H9 (cell line): ENCODE data around the gene PHYH. TPM values are rescaled to one million over a fixed set of nuclear protein-coding genes. Genes with fewer than 3 reads are reported as not detected.
A peak's percentile ranks its signal among the peaks of the same experiment; 100 is the strongest.

Experiments
- DNase-seq: peaks from one replicate; pipeline ENCODE4 v3.0.0-alpha.2; 2017
- H2AFZ ChIP-seq: one replicate; pipeline ENCODE4 v1.6.1; 2013; ENCODE audit warnings: mild to moderate bottlenecking, low read length, control low read depth, moderate library complexity
- H2AK5ac ChIP-seq: 2 replicates; pipeline ENCODE4 v1.6.1; 2013; ENCODE audit warnings: low read length, control low read depth, mixed read lengths; ENCODE audit not compliant: insufficient read length
- H2BK120ac ChIP-seq: one replicate; pipeline ENCODE4 v1.6.1; 2013; ENCODE audit warnings: low read depth, mild to moderate bottlenecking, low read length, control low read depth, inconsistent platforms; ENCODE audit not compliant: poor library complexity, severe bottlenecking
- H2BK12ac ChIP-seq: 2 replicates; pipeline ENCODE4 v1.6.1; 2013; ENCODE audit warnings: low read length, control low read depth, mixed read lengths, low read depth; ENCODE audit not compliant: insufficient read length
- H2BK15ac ChIP-seq: 2 replicates; pipeline ENCODE4 v1.6.1; 2013; ENCODE audit warnings: low read depth, low read length, control low read depth
- H2BK20ac ChIP-seq: one replicate; pipeline ENCODE4 v1.6.1; 2013; ENCODE audit warnings: low read depth, mild to moderate bottlenecking, low read length, control low read depth, inconsistent platforms; ENCODE audit not compliant: poor library complexity, severe bottlenecking
- H2BK5ac ChIP-seq: 2 replicates; pipeline ENCODE4 v1.6.1; 2013; ENCODE audit warnings: low read length, control low read depth, mixed read lengths; ENCODE audit not compliant: insufficient read length
- H3K14ac ChIP-seq: 2 replicates; pipeline ENCODE4 v1.6.1; 2013; ENCODE audit warnings: low read length, control low read depth; ENCODE audit not compliant: insufficient read depth
- H3K18ac ChIP-seq: 2 replicates; pipeline ENCODE4 v1.6.1; 2013; ENCODE audit warnings: low read depth, mild to moderate bottlenecking, mixed read lengths, low read length, control low read depth; ENCODE audit not compliant: insufficient read length
- H3K23ac ChIP-seq: 2 replicates; pipeline ENCODE4 v1.6.1; 2013; ENCODE audit warnings: low read length, control low read depth, mixed read lengths, low read depth; ENCODE audit not compliant: insufficient read length
- H3K23me2 ChIP-seq: 2 replicates; pipeline ENCODE4 v1.6.1; 2013; ENCODE audit warnings: low read depth, mild to moderate bottlenecking, mixed read lengths, low read length, control low read depth; ENCODE audit not compliant: insufficient read length, poor library complexity, severe bottlenecking
- H3K27ac ChIP-seq: 2 replicates; pipeline ENCODE4 v1.5.1; 2013; ENCODE audit warnings: low read length, control low read depth, mixed read lengths, low read depth; ENCODE audit not compliant: insufficient read length
- H3K27me3 ChIP-seq: 2 replicates; pipeline ENCODE4 v1.6.1; 2013; ENCODE audit warnings: low read length, control low read depth, inconsistent platforms; ENCODE audit not compliant: insufficient read depth
- H3K4ac ChIP-seq: 2 replicates; pipeline ENCODE4 v1.6.1; 2013; ENCODE audit warnings: low read depth, mild to moderate bottlenecking, control low read depth, inconsistent platforms, low read length, moderate library complexity
- H3K4me1 ChIP-seq: 2 replicates; pipeline ENCODE4 v1.6.1; 2013; ENCODE audit warnings: low read length, control low read depth, inconsistent platforms; ENCODE audit not compliant: insufficient read depth
- H3K4me2 ChIP-seq: 2 replicates; pipeline ENCODE4 v1.6.1; 2013; ENCODE audit warnings: low read length, control low read depth, mixed read lengths; ENCODE audit not compliant: insufficient read length, insufficient read depth
- H3K56ac ChIP-seq: 2 replicates; pipeline ENCODE4 v1.6.1; 2013; ENCODE audit warnings: low read depth, mild to moderate bottlenecking, mixed read lengths, low read length, control low read depth; ENCODE audit not compliant: insufficient read length
- H3K79me1 ChIP-seq: 2 replicates; pipeline ENCODE4 v1.6.1; 2013; ENCODE audit warnings: low read depth, mild to moderate bottlenecking, moderate library complexity, low read length, control low read depth, inconsistent platforms; ENCODE audit not compliant: insufficient read depth, poor library complexity, severe bottlenecking
- H3K79me2 ChIP-seq: 2 replicates; pipeline ENCODE4 v1.6.1; 2013; ENCODE audit warnings: low read length, control low read depth, inconsistent platforms; ENCODE audit not compliant: insufficient read depth
- H3K9ac ChIP-seq: 2 replicates; pipeline ENCODE4 v1.6.1; 2013; ENCODE audit warnings: low read length, control low read depth, mixed read lengths; ENCODE audit not compliant: insufficient read length; ENCODE audit errors: extremely low read depth
- H3K9me3 ChIP-seq: one replicate; pipeline ENCODE4 v1.6.1; 2013; ENCODE audit warnings: low read depth, low read length, inconsistent platforms; ENCODE audit not compliant: control insufficient read depth
- H3T11ph ChIP-seq: one replicate; pipeline ENCODE4 v1.6.1; 2013; ENCODE audit warnings: mild to moderate bottlenecking, low read length, control low read depth, inconsistent platforms
- H4K20me1 ChIP-seq: one replicate; pipeline ENCODE4 v1.6.1; 2013; ENCODE audit not compliant: control insufficient read depth, insufficient read length, insufficient read depth
- H4K5ac ChIP-seq: 2 replicates; pipeline ENCODE4 v1.6.1; 2013; ENCODE audit warnings: low read depth, mild to moderate bottlenecking, mixed read lengths, low read length, control low read depth; ENCODE audit not compliant: insufficient read length
- H4K8ac ChIP-seq: replicated peaks from 2 replicates; pipeline ENCODE4 v1.6.1; 2013; ENCODE audit warnings: low read length, control low read depth, mixed read lengths, low read depth; ENCODE audit not compliant: insufficient read length
- H4K91ac ChIP-seq: 2 replicates; pipeline ENCODE4 v1.6.1; 2013; ENCODE audit warnings: low read depth, mild to moderate bottlenecking, moderate library complexity, mixed read lengths, low read length, control low read depth; ENCODE audit not compliant: insufficient read length
- H3K27ac Mint-ChIP-seq, 3 experiments: 2 replicates in 2 of 3; 3 replicates in 1 of 3; pipeline ENCODE4 v1.8.0; 2020 to 2021; ENCODE audit warnings: mixed read lengths in 3 of 3, mild to moderate bottlenecking in 1 of 3, moderate library complexity in 1 of 3
- H3K27me3 Mint-ChIP-seq: 2 replicates; pipeline ENCODE4 v1.8.0; 2021; ENCODE audit warnings: low read depth, mild to moderate bottlenecking, moderate library complexity, mixed read lengths
- H3K36me3 Mint-ChIP-seq, 3 experiments: 2 replicates in 2 of 3; 3 replicates in 1 of 3; pipeline ENCODE4 v1.8.0; 2020 to 2021; ENCODE audit warnings: low read depth in 3 of 3, mixed read lengths in 3 of 3; ENCODE audit not compliant: insufficient read depth in 1 of 3
- H3K4me1 Mint-ChIP-seq, 2 experiments: 2 replicates each; pipeline ENCODE4 v1.8.0; 2020; ENCODE audit warnings: mixed read lengths in 2 of 2
- H3K4me3 Mint-ChIP-seq, 2 experiments: 2 replicates in 1 of 2; 3 replicates in 1 of 2; pipeline ENCODE4 v1.8.0; 2020 to 2021; ENCODE audit warnings: mild to moderate bottlenecking in 2 of 2, mixed read lengths in 2 of 2, moderate library complexity in 1 of 2
- H3K9me3 Mint-ChIP-seq, 2 experiments: 2 replicates in 1 of 2; 3 replicates in 1 of 2; pipeline ENCODE4 v1.8.0; 2020; ENCODE audit warnings: mild to moderate bottlenecking in 2 of 2, mixed read lengths in 2 of 2, moderate library complexity in 1 of 2
- WGBS: extraction: QIAGEN DNeasy Blood & Tissue Kit; methylation state at CpG from one replicate; pipeline ENCODE4 v1.1.7; 2013; ENCODE audit warnings: missing lambda C conversion rate, low lambda C conversion rate, mixed read lengths; ENCODE audit not compliant: insufficient read length; ENCODE audit errors: extremely low coverage; 5-methylcytosine and 5-hydroxymethylcytosine counted together
- total RNA-seq: library from RNA; stranded (reverse); gene quantifications from 2 replicates; pipeline ENCODE4 v1.2.1, GENCODE V29; 2021
- TF ChIP-seq, protein P1 (sequence below): fragments of 200-600 bp; sonication (generic); conservative IDR thresholded peaks from 3 replicates; pipeline ENCODE4 v1.8.0; 2021; ENCODE audit warnings: antibody characterized with exemption, mild to moderate bottlenecking

Gene PHYH
- total RNA-seq, 1 experiment from 2014 or later, result 21.5 TPM

DNA sequence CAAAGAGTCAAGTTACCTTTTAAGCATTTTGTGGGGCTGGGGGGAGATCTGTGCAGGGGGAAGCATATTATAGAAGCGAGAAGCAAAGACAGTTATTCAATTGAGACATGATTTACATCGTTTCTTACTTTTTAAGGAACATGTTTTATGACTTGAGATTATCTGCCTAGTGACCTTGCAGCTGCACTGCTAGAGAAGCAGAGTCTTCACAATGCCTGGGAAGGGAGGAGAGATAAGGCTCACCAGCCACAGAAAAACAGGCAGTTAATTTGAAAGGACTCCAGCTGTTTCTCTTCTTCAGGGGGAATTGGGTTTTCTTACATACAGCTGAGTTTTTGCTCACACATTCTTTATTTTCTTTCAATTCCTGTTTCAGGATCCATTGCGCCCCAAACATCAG is 31.0 kb downstream of the PHYH start:
- H3K27ac ChIP-seq, result no peak overlapping the region
- WGBS, result no CpG with 5 or more reads among the region's 3 CpGs
- no peak overlapping the region for H3K4me2 ChIP-seq

More for the DNA sequence above, 31.0 kb downstream of the PHYH start:
- no peaks in the 10 kb centered on the region for H3K36me3 Mint-ChIP-seq
- TF ChIP-seq, protein P1, sequence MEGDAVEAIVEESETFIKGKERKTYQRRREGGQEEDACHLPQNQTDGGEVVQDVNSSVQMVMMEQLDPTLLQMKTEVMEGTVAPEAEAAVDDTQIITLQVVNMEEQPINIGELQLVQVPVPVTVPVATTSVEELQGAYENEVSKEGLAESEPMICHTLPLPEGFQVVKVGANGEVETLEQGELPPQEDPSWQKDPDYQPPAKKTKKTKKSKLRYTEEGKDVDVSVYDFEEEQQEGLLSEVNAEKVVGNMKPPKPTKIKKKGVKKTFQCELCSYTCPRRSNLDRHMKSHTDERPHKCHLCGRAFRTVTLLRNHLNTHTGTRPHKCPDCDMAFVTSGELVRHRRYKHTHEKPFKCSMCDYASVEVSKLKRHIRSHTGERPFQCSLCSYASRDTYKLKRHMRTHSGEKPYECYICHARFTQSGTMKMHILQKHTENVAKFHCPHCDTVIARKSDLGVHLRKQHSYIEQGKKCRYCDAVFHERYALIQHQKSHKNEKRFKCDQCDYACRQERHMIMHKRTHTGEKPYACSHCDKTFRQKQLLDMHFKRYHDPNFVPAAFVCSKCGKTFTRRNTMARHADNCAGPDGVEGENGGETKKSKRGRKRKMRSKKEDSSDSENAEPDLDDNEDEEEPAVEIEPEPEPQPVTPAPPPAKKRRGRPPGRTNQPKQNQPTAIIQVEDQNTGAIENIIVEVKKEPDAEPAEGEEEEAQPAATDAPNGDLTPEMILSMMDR, result no peak
- H2BK20ac ChIP-seq, result no peak overlapping the region
- H3T11ph ChIP-seq, result no peak overlapping the region
- H3K9me3 ChIP-seq, result no peaks in the 10 kb centered on the region
- H3K23me2 ChIP-seq, result no peaks in the 10 kb centered on the region
- no peak overlapping the region for H3K4ac ChIP-seq
- peaks cover 25 to 36% of the 10 kb centered on the region in 2 experiments for H3K4me1 Mint-ChIP-seq
- peak overlapping the region in 1 of 3 experiments; percentile 59; a peak in 2 of 7 replicates for H3K27ac Mint-ChIP-seq
- H3K4me3 Mint-ChIP-seq, result no peak overlapping the region
- H3K27me3 Mint-ChIP-seq, result peaks cover 1% of the 10 kb centered on the region; the same call in 1 of the 2 replicates
- H3K18ac ChIP-seq, result no peak overlapping the region
- H3K4me1 ChIP-seq, result peaks cover 10% of the 10 kb centered on the region; the same call in 1 of the 2 replicates
- H3K23ac ChIP-seq, result no peak overlapping the region
- no peaks in the 10 kb centered on the region for H4K20me1 ChIP-seq
- no peak overlapping the region for H4K5ac ChIP-seq
- DNase-seq, result no peak
- no peak overlapping the region for H2BK15ac ChIP-seq
- H2BK5ac ChIP-seq, result no peak overlapping the region
- no peak overlapping the region for H3K9ac ChIP-seq
- H3K14ac ChIP-seq, result no peak overlapping the region
- no peak overlapping the region for H4K8ac ChIP-seq
- H4K91ac ChIP-seq, result no peak overlapping the region
- H3K9me3 Mint-ChIP-seq, result no peaks in the 10 kb centered on the region
- H2AFZ ChIP-seq, result no peak overlapping the region
- H3K79me1 ChIP-seq, result no peaks in the 10 kb centered on the region
- H3K56ac ChIP-seq, result no peak overlapping the region
- no peak overlapping the region for H2BK12ac ChIP-seq
- no peak overlapping the region for H2BK120ac ChIP-seq
- H3K27me3 ChIP-seq, result no peaks in the 10 kb centered on the region
- no peak overlapping the region for H2AK5ac ChIP-seq
- no peaks in the 10 kb centered on the region for H3K79me2 ChIP-seq
